Tibial artery (tissue), 4 donors: ENCODE results near the gene ZFAND3.

Experiments
- DNase-seq, 2 donors: peaks; one replicate each; pipeline ENCODE4 v3.0.0-alpha.2; 2019
- H3K27ac ChIP-seq, 2 donors: fragments of 200-600 bp; sonication (generic) in 1 of 2; 1 replicate in 1 of 2; 2 replicates in 1 of 2; pipeline ENCODE4 v1.5.1; 2018 to 2019; ENCODE audit warnings: mild to moderate bottlenecking in 1 of 2
- H3K27me3 ChIP-seq, 2 donors: fragments of 200-600 bp; sonication (generic) in 1 of 2; one replicate each; pipeline versions ENCODE4 v1.5.1 to v1.6.0; 2016 to 2019
- H3K36me3 ChIP-seq, 3 donors: fragments of 200-600 bp; sonication (generic) in 2 of 3; one replicate each; pipeline ENCODE4 v1.5.1; 2016 to 2019; ENCODE audit warnings: mild to moderate bottlenecking in 2 of 3
- H3K4me1 ChIP-seq, 4 donors: fragments of 200-600 bp; sonication (generic) in 2 of 4; 1 replicate in 3 of 4; 2 replicates in 1 of 4; pipeline ENCODE4 v1.5.1; 2016 to 2019
- H3K4me3 ChIP-seq, 2 donors: fragments of 200-600 bp; sonication (generic) in 1 of 2; 1 replicate in 1 of 2; 2 replicates in 1 of 2; pipeline ENCODE4 v1.5.1; 2018 to 2019; ENCODE audit warnings: mild to moderate bottlenecking in 2 of 2
- H3K9me3 ChIP-seq, 3 donors: fragments of 200-600 bp; sonication (generic) in 1 of 3; one replicate each; pipeline ENCODE4 v1.5.1; 2016 to 2019
- intact Hi-C: fragments of 100-400 bp; cut with DNase I; formaldehyde crosslinking; loops from one replicate; pipeline ENCODE4 v1.15.0; 2023; ENCODE audit warnings: low total_unique reads
- TF ChIP-seq, protein P1 (sequence below), 2 experiments: fragments of 200-600 bp in 1 of 2; fragments of 450-650 bp in 1 of 2; IDR thresholded peaks; one replicate each; pipeline ENCODE4 v1.5.1; 2017 to 2019; ENCODE audit warnings: antibody characterized with exemption in 2 of 2, mild to moderate bottlenecking in 1 of 2, moderate library complexity in 1 of 2

ZFAND3 gene

DNA sequence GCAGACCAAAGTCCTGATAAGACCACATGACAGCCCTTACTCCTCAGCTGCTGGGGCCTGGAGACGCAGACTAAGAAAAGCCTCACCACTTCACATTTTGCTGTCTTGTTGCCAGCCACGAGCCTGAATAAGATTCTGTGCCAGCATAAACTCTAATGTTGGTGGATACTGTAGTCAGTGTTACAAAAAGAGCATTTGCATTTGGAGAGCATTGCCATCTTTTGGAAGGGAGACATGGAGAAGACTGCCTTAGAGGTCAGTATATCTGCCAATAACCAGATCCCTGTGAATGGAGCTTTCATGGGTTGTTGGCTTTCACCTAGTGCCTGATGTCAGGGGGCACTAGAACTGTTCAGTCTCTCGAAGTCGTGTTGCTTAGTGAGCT is 315.2 kb downstream of the ZFAND3 start:
- Histone ChIP-seq H3K9me3 (no peaks in the 10 kb centered on the region), H3K4me1 (peaks cover 0 to 10% (median 2%) of the 10 kb centered on the region in 4 donors), H3K27me3 (no peaks in the 10 kb centered on the region), H3K36me3 (no peaks in the 10 kb centered on the region), H3K27ac (no peak overlapping the region), H3K4me3 (no peak overlapping the region)
- DNase-seq = no peak
- TF ChIP-seq, protein P1, sequence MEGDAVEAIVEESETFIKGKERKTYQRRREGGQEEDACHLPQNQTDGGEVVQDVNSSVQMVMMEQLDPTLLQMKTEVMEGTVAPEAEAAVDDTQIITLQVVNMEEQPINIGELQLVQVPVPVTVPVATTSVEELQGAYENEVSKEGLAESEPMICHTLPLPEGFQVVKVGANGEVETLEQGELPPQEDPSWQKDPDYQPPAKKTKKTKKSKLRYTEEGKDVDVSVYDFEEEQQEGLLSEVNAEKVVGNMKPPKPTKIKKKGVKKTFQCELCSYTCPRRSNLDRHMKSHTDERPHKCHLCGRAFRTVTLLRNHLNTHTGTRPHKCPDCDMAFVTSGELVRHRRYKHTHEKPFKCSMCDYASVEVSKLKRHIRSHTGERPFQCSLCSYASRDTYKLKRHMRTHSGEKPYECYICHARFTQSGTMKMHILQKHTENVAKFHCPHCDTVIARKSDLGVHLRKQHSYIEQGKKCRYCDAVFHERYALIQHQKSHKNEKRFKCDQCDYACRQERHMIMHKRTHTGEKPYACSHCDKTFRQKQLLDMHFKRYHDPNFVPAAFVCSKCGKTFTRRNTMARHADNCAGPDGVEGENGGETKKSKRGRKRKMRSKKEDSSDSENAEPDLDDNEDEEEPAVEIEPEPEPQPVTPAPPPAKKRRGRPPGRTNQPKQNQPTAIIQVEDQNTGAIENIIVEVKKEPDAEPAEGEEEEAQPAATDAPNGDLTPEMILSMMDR (IDR thresholded peaks at IDR 0.05) = no peak
- intact Hi-C loops = no loop called here

GRCh38 chr6:38136547-38136946 is 317.0 kb downstream of the ZFAND3 start:
- no peaks in the 10 kb centered on the region for H3K9me3 ChIP-seq
- peaks cover 0 to 6% (median 2%) of the 10 kb centered on the region in 4 donors for H3K4me1 ChIP-seq
- intact Hi-C loops = no loop called here
- DNase-seq = no peak
- no peak overlapping the region for H3K27ac ChIP-seq
- no peaks in the 10 kb centered on the region for H3K27me3 ChIP-seq
- no peak overlapping the region for H3K4me3 ChIP-seq
- H3K36me3 ChIP-seq = no peaks in the 10 kb centered on the region
- TF ChIP-seq, protein P1 (IDR thresholded peaks at IDR 0.05) = no peak

DNA sequence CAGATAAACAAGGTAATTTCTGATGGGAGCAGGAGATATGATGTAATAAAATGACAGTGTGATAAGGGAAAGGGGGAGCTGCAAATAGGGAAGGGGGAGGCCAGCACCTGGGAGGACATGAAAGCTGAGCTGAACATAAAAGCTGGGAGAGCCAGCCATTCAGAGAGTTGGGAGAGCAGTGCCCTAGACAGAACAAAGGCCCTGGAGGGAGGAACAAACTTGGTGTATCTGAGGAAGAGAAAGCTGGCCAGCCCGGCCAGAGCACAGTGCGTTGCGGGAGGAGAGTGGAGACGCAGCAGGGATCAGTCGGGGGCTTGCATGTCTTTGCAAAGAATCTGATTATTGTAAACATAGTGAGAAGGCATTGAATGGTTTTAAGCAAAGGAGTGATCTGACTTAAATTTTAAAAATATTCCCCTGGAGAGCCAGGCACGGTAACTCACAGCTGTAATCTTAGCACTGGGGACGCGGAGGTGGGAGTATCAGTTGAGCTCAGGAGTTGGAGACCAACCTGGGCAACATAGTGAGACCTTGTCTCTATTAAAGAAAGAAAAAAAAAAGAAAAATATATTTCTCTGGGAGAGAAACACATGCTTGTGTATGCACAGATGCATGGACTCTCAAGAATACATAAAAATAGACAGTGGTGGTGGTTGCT is 318.2 kb downstream of the ZFAND3 start:
- Histone ChIP-seq H3K27ac (no peak overlapping the region), H3K36me3 (no peaks in the 10 kb centered on the region), H3K9me3 (no peaks in the 10 kb centered on the region), H3K4me3 (no peak overlapping the region), H3K27me3 (no peaks in the 10 kb centered on the region), H3K4me1 (peaks cover 0 to 4% (median 0%) of the 10 kb centered on the region in 4 donors)
- intact Hi-C loops = no loop called here
- DNase-seq = no peak
- TF ChIP-seq, protein P1 (IDR thresholded peaks at IDR 0.05) = no peak

DNA sequence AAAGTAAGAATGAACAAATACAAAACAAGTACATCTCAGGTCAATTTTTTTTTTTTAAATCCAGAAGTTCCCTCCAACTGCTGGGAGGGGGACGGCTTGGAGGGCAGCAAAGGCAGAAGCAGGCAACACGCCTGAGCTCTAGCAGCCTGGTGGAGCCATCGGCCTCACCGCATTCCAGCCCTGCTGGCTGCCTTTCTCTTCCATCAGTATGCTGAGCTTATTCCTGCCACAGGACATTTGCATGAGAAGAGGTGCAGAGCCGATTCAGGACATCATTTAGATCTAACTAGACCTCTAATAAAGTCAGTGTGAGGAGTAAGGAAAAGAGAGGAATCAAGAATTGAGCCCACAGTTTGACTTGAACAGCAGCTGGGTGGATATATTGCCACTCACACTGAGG is 318.8 kb downstream of the ZFAND3 start:
- no peak for DNase-seq
- peaks cover 0 to 4% (median 0%) of the 10 kb centered on the region in 4 donors for H3K4me1 ChIP-seq
- H3K27me3 ChIP-seq = no peaks in the 10 kb centered on the region
- no peak overlapping the region for H3K4me3 ChIP-seq
- intact Hi-C loops = no loop called here
- H3K36me3 ChIP-seq = no peaks in the 10 kb centered on the region
- no peak overlapping the region for H3K27ac ChIP-seq
- H3K9me3 ChIP-seq = no peaks in the 10 kb centered on the region
- TF ChIP-seq, protein P1 (IDR thresholded peaks at IDR 0.05) = no peak

GRCh38 chr6:38141085-38141484 is 321.6 kb downstream of the ZFAND3 start:
- Histone ChIP-seq H3K36me3 (peaks cover 0 to 8% (median 0%) of the 10 kb centered on the region in 3 donors), H3K4me1 (peaks cover 0 to 6% (median 0%) of the 10 kb centered on the region in 4 donors), H3K9me3 (no peaks in the 10 kb centered on the region), H3K27me3 (no peaks in the 10 kb centered on the region), H3K4me3 (no peak overlapping the region), H3K27ac (no peak overlapping the region)
- TF ChIP-seq, protein P1 (IDR thresholded peaks at IDR 0.05) = no peak
- DNase-seq = no peak
- intact Hi-C loops = no loop called here
